GM21390 (cell line): Measurements from ENCODE around the gene FBXL17.

Experiments used
- ATAC-seq: cut with Tn5 transposase; IDR thresholded peaks from one replicate; pipeline ENCODE4 v1.9.1; 2021; ENCODE audit not compliant: unreplicated experiment

The FBXL17 gene

DNA sequence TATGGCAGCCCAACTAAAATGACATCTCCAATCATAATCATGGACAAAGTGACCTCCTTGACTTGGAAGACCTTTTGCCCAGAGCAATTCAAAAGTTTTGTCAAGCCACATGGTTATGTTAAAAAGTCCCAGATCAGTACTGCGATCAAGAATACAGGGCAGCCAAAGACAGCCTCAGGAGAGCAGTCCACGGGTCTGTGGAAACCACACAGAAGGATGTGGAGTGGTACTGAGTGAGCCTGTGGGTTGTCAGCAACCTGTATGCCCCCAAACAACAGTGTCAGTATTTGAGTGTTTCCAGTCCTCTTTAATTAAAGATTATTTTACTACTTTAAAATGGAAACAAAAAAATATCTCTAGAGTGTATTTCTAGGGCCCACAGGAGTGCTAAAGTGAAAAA lies 365.8 kb downstream of the FBXL17 start:
- no peak for ATAC-seq

DNA sequence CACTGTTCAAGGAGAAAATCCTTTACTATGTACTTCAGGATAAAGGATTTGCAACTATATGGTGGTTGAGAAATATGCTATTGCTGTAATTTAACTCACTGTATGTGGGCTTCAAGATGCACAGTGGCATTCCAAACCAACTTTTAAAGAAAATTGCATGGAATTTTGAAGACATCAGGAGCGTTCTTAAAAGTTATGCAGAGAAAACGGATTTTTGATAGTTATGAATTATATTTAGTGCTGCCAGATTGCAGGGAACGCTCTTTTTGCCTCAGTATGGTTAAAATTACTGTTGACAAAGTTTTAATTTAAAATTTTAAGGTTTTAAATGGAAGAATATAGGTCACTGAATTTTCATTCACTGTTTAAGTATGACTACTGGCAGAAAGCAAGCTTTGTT lies 375.1 kb downstream of the FBXL17 start:
- ATAC-seq, result no peak

DNA sequence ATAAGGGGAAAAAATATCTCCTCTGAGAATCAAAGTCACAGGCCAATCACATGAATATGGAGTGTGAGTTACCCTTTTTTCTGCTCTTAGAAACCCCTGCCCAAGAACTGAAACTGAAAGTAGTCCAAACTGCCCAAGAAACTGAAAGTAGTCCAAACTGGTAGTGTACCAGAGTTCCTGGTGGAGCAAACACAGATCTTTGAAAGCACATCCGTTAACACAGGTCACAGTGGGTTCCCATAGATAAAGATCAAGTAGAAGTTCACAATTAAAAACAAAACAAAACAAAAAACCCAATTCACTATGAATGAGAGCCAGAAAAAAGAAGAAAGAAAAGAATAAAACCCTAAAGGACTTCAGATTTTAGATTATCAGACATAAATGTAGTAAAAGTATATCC lies 378.7 kb downstream of the FBXL17 start:
- ATAC-seq, result peak; percentile 95

DNA sequence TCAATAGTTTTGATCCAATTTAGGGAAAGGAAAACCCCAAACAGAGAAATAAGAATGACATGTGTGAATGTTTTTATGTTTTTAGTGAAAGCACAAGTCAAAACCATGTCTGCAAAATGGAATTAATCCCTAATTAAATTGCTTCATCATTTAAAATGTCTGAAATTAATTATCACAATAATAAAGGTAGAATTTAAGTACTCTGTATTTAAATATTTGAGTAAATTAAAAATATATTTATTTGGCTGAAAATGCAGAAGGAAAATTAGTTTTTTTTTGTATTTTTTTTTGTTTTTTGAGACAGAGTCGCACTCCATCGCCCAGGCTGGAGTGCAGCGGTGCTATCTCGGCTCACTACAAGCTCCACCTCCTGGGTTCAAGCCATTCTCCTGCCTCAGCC lies 380.7 kb downstream of the FBXL17 start:
- ATAC-seq, result no peak

DNA sequence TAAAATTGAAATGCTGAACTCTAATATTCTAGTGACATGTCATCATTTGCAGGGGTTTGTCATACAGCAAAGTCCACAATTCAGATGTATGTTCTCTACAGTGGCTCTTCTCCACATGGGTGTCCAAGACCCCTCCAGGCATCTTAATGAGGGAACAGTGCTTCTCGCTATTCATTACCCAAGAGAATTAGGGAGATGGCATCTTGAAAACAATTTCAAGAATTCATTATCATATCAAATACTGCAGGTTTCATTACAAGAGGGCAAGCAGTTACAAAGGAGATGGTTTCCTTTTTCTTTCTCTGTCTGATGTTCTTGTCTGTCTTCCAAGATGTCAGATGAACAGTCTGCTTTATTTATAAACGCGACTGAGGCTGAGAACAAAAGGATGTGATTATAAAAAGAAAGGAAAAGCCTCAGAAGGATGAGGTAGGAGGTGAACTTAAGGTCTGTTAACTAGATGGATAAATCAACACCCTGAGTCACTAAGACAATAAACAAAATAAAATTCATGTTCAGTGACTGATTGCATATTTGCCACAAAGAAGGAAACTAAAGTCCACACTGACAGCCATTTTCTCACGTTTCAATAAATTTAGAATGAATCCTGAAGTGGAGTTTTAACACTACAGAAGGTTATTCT lies 384.4 kb downstream of the FBXL17 start:
- no peak for ATAC-seq

DNA sequence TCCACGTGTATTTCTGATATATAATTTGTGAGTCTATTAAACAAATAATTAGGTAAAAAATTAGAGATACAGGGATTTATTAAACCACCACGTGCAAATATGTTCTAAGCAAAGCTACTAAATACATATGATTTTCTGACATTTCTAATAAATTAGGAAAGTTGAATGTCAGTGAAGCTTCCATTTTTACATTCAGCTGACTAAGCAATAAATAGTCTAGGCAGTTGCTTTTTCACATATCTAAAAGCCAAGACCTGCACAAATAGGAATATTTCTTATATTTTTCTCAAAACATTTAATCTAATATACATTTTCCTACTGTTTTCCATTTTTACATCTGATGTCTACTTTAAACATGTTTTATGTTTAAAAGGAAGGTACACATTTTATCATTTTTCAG lies 388.6 kb downstream of the FBXL17 start:
- ATAC-seq, result no peak

DNA sequence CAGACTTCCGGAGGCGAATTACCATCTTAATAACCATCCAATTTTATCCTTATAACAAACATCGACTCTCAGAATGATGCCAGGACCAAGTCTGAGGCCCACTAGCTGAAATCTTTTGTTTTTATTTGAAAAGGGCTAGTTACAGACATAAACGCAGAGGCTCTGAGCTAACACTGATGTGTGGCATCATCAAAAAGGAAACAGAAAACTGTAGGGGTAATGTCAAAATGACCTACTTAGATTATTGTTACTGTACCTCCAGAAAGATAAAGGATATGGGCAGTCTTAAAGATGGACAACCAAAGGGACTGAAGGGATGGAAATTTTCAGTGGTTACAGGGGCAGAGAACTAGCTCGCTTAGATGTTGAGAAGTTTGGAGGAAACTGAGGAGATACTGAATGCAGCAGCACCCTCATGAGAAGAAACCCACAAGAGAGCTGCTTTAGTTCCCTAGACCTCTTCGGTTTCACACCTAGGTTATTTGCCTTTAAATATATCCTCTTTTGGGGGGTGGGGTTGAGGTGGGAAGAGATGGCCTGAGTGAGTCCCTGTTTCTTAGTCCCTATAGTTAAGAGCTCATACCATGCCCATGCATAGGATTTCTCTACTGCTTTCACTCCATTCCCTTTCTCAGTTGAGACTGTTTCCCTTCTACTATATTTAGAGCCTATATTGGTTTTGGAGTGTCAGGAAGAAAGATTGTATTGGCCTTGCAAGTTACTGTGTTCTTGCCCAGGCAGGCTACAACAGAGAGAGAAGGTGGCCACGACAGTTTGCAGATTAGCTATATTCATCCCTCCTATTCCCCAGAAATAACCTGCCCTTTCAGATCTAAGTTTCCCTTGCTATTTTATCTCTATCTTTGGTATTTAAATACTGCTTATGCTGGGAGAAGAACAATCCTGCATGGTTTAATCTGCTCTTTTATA lies 390.8 kb downstream of the FBXL17 start:
- peak; percentile 74 for ATAC-seq

DNA sequence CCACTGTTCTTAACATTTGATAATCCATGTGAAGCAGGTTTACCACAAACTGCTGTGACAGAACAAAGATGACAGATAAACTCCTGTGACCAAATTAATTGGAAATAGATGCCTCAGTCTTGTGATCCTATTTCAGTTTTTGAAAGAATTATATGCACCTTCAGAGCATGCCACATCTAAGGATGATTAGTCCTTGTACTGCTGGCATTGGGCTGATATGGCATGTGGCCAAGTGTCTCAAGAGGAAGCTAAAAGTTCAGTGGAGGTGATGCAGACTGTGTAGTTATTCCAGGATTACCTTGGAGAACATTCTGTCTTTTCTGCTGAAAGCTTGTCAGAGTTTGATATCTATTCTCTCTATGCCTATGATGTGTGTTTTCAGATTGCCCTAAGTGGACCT lies 396.8 kb downstream of the FBXL17 start:
- no peak for ATAC-seq

DNA sequence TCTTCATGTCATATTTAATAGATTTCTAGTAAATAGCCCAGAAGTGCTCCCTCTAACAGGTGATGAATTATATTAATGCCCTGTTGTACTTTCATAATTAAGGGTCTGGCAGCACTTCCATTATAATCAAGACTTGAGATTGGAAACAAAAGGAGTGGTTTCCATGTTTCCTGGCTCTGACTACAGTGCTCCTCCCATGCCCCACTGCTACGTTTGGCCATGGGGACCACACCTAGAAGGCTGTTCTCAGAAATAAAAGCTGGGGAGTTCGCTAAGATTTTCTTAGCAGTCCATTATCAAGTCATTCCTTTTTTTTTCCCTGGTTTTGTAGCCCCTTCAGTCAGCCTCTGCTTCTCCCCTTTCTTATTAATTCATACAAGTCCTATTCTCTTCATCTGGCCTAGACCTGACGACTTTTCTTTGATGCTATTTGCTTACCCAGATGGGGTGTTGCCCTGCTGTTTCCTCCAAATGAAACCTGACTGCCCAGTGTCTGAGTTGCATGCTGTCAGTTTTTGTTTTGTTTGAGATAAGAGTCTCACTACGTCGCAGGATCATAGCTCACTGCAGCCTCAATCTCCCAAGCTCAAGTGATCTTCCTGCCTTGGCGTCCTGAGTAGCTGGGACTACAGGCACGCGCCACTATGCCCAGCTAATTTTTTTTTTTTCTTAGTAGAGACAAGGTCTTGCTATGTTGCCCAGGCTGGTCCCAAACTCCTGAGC lies 399.0 kb downstream of the FBXL17 start:
- no peak for ATAC-seq

DNA sequence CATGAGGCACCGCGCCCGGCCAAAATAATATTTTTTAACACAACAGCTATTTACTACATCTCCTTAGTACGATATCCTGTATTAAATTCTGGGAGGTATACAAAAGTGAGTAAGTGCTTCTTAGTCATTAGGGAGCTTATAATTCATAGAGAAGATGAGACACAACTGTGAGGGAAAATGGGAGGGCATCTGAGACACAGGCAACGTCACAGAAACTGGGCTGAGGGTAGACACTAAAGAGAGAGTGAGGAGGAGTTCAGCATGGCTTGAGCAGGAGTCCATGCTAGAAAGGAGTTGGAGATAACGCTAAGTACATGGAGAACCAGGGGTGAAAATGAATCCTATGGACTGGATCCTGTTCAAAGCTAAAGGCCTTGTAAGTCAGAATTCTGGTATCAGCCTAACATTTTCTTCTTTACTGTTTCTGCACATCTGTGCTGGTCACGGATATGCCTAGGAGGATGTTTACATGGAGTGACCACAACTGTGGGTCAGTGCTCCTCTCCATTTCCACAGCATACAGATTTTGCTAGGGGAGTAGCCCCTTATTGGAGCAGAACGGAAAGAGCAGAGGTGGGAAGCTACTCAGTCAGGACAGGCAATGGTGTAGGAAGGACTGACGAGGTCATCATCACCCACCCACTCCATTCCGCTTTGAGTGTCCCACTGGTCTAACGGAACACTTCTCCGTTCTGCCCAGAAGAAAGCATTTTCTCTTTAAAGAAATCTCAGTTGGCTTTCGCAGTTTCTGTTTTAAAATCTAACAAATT lies 400.8 kb downstream of the FBXL17 start:
- no peak for ATAC-seq

DNA sequence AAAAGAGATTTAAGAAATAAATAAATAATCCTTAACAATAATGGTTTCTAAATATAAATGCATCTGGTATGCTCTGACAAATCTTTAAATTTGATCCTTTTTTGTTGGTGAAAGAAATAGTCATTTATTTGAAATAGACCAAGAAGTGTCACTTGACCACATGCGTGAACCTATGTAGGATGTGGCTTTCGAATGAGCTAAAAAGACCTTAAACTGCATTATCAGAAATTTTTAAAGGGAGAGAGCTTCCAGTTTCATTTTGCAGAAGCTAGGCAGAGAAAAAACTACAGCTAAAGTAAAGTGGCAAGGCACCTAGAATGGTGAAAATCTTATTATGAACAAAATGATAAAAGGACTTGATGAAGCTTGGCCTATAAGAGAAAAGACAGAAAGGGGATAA lies 402.0 kb downstream of the FBXL17 start:
- no peak for ATAC-seq

DNA sequence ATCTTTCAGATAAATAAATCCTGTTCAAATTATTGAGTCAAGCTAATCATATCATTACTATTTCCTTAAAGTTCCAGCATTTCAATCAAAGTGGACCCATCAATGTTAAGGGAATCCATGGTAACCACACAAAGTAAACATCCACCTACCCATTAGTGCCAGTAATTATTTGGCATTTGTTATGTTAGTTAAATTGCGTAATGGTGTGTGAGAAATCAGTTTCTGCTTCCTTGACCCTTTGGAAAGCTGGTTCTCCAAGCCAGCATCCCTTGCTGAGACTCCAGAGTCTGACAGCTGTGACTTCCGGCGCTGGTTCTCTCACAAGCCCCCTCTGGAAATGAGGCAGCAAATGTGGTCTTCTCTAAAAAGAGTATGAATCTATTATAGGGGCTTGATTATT lies 402.6 kb downstream of the FBXL17 start:
- ATAC-seq, result no peak

DNA sequence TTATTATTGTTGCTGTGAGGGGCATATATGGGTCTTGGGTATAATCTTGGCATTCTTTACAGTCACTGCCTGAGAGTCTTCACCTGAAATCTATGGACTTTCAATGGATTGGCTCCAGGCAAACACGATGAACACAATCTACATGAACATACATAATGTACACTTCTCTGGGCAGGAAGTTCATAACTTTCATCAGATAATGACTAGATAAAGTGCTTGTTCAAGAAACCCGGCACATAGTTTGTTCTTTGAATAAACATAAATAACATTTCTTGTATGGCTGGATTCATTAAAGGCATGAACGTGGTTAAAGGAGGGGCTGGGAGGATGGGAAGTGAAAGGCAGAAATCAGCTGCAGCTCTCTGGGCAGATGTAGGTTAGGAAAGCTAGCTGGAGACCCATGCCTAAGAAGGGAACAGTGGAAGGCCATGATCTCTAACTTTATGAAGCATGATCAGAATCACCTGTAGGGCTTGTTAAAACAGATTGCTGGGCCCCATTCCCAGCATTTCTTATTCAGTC lies 404.3 kb downstream of the FBXL17 start:
- no peak for ATAC-seq

DNA sequence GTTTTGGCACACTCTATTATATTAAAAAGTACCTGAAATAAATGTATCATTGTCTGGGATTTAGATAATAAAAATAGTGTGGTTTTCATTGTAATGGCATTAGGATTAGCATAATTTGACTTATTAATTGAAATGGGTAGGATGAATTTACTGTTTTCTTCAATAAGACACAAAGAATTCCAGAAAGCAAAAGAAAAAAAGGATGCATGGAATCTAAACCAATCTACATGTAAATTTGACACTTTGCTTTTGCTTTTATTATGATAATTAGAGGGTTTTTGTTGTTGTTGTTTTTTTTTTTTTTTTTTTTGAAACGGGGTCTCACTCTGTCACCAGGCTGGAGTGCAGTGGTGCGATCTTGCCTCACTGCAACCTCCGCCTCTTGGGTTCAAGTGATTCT lies 406.3 kb downstream of the FBXL17 start:
- ATAC-seq, result no peak

DNA sequence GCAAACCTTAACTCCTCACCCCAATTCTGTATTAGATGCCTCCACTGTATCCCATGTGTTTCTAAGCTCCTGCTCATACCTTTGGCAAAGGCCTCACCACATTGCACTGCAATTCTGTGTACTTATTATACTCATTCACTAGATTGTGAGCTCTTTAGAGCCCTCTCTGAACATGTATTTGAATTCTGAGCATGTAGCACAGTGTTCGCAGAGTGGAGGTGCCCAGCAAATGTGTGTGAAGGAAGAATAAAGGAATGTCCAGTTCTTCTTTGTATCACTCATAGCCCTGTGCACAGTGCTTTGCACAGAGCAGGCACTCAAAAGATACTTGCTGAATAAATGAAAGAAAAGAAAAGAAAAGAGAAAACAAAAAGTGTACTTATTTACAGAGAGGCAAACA lies 410.1 kb downstream of the FBXL17 start:
- no peak for ATAC-seq

DNA sequence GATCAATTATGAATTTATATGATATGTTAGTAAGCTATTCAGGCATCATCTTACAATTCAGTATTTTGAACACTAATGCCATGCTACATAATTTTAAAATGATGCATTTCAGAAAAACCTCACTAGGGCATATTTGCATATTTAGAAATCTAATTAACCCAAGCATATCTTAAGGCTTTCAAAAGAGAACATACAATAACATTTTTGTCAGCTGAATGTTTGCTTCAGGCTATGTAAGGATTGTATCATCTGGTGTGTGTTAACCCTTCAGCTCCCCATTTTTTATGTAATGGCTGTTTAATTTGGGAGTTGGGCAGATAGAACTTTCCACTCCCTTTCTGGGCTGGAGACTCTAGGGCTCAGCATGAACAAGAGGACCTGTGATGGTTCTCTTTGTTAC lies 412.1 kb downstream of the FBXL17 start:
- no peak for ATAC-seq

DNA sequence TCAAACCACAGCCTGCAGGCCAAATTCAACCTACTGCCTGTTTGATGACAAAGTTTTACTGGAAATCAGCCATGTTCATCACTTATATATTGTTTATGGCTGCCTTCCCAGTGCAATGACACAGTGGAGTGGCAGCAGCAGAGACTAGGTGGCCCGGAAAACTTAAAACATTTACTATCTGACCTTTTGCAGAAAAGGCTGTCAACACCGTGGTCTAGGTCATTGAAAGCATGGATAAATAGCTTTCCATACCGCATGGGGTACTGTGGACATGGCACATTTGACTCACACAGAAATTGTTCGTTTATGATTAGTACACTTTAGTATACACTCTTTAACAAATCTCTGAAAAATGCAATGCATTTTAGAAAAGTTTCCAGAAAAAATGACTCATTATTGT lies 412.9 kb downstream of the FBXL17 start:
- ATAC-seq, result no peak

DNA sequence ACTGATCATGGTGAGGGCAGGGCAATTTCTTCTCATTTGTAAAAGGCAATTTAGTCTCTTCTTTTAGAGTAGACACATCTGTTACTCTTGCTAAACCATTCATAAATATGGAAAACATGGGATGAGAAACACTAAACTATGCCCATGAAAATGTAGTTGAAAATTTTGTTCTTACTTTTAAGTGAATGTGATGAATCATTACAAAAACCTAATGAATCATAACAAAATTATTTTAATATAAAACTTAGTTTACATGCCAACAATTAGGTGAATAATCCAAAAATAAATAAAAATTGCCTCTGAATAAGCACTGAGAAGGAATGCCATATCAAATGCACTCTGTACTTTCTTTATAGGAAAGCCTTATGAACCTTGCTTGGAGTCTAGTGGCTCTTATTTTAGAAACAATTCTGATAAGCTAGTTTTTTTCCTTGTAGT lies 413.5 kb downstream of the FBXL17 start:
- no peak for ATAC-seq

DNA sequence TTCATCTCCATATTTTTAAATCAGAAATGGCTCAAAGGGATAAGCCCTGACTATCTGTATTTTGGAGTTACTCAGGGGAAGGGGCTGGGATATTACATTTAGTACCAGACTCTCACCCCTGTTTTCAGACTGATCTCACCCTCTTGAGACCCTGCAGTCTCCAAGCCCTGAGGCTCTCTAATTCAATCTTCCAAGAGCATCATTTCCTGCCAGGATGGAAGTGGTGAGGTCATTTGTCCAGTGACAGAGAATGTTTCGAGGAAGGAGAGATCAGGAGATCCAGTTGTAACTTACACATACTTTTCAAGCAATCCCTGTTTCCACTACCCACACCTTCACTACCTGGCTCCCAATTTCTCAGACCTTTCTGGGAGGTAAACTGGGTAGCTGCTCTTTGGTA lies 415.7 kb downstream of the FBXL17 start:
- ATAC-seq, result no peak

DNA sequence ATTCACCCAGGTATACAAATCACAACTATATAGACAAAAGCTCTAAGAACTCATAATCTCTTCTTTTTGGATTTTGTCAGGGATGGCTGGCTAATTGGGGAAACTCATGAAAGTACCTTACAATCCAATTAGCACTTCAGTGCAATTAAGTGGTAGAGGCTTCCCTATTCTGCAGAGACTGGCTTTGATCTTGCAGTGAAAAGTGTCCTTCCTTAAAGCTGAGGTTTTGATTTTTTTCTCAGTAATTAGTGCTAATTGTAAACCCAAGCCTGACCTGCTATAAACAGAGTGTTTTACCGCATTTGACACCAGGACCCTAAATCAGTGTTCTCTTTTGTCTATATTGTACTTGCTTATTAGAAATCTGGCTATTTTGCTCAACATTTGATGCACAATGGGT lies 417.2 kb downstream of the FBXL17 start:
- no peak for ATAC-seq
